Measurements from ENCODE around the gene NR4A3.
A peak's percentile ranks its signal among the peaks of the same experiment; 100 is the strongest.
"Not testable (repeated sequence)": the region's sequence is repeated elsewhere in the genome, so short reads cannot be mapped to it uniquely, and the experiment has no call there.

NR4A3 gene

DNA sequence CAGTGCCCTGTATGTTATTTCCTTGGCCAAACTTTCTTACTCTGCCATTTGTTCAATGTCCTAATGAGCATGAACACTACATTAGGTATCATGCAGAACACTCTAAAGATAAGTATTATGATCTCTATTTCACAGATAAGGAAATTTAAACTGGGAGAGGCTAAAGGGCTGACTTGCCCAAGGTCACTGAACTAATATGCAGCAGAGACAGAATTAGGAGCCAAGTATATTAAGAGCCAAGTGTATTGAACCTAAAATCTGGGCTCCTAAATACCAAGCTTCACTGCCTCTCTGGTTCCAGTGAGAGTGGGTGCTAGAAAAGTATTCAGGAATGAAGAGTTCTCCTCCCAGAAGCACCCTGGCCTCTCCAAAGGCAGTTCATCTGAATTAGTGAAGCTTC lies 13.5 kb downstream of the NR4A3 start:
- ATAC-seq, result no peak

DNA sequence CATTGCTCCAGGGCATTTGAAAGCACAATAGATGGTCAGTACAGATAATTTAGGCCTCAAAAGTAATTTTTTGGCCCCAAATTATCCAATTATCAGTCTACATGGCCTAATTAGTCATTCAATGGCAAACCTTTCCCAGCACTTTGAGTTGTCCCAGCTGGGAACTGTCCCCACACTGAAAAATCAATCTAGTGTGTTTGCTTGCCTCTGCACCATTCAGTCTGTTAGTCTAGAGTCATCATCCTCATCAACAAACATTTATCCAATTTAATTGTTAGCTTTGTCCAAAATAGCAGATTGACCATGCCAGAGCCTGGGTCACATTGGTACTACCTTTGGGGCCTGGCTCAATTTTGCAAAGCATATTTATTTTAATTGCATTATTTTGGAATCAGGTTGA lies 13.9 kb downstream of the NR4A3 start:
- ATAC-seq, result no peak

DNA sequence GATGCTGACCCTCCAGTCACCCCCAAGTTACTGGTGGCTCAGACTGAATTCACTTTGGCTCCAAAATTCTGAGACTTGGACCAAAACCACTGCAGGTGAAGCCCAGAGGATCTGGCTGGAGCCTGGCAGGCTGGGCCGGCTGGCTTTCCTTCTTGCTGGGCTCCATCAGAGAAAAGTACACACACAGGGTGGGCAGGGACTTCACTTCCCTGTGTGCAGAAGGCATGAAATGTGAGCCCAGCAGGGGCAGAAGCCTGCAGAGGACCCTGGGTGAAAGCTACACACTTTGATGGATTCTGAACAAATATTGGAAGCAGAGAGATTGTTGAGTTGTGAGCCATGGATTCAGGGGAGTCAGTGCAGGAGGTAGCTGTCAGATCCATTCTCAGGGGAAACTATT lies 18.4 kb downstream of the NR4A3 start:
- no peak for ATAC-seq

DNA sequence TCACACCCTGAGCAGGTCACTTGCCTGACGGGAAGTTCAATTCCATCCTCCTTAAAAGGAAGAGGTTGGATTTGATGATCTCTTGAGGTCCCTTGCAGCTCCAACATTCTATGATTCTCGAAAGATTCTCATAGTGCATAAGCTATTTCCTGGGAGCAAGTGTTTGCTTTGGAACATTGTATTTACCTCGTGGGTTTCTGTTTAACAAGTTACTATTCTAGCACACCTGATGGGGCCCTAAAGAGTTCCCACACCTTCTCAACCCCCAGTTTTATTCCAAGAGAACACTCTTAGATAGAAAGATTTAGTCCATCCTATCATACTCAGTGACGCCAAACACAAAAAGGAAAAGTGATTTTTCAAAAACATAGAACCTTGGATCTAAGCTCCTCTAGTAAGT lies 23.4 kb downstream of the NR4A3 start:
- ATAC-seq, result no peak

DNA sequence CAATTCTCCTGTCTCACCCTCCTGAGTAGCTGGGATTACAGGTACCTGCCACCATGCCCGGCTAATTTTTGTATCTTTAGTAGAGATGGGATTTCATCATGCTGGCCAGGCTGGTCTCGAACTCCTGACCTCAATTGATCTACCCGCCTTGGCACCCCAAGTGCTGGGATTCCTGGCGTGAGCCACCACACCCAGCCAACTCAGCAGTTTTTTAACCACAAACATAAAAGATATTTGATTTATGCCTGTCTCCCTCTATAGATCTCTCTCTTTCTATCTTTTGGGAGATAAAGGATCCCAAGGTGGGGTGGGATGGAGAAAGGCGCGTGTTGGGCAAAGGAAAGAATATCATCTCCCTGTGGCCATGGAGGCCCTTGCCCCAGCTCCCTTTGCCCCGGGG lies 26.8 kb downstream of the NR4A3 start:
- no peak for ATAC-seq

DNA sequence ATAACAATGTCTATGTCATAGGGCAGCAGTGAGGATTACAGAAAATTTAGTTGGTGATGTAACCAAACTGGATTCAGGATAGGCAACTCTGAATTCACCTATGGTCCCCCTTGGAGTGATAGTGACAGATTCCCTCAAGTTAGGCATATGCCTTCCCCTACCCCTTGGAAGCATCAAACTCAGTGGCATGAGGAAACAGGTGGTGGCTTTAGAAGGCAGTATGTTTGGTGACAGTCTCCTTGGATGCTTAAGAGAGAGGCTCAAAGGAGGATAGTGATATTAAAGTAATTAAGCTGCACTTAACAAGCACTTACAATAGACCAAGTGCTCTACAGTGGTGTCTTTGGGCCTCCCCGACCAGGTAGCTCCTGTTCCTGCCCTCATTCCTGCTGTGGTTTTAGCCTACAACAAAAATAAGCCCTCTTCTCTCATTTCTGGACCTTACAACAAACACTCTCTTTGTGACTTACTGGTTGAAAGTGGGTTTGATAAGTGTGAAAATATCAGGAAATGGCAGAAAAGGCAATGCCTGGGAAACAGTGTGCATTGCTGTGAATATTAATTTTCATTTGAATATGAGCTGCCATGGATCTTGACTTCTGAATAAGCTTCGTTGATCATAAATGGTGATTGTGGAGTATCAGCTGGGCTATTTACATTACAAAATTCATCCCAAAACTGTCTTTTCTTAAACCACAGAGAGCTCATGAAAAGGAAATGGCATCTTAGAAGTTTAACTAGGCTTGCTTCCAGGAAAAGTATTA lies 29.2 kb downstream of the NR4A3 start:
- no peak for ATAC-seq

DNA sequence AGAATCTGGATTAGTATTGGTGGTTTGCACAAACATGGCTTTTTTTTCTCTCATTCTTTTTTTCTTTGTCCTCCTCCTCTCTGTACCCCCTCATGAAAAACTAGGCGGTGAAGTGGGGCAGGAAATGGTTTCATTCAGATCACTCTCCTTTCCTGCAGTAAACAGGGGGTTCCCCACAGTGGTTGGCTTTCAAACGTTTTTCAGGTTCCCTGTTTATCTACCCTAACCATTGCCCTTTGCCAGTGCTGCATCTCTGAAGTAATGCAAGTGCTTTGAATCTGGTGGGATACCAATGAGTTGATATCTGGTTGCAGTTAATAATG lies 29.8 kb downstream of the NR4A3 start:
- ATAC-seq, result peak in 1 of 2 donors; percentile 48

DNA sequence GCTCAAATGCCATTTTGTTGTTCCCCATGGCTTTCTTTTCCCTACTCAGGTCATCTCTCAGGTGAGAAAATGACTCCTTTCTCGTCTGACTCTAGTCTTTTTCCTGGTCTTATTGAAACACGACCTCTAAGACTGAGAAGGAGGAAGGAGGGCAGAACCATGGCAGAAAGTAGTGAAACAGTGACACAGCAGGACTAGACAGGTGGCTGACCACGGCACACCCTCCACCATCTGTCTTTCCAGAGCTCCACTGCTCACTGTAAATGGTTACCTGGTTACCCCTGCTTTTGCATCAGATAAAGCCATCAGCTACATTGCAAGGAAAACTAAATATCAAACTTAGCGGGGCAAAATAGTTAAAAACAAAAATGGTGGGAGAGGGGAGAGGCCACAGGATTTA lies 30.9 kb downstream of the NR4A3 start:
- ATAC-seq, result no peak

DNA sequence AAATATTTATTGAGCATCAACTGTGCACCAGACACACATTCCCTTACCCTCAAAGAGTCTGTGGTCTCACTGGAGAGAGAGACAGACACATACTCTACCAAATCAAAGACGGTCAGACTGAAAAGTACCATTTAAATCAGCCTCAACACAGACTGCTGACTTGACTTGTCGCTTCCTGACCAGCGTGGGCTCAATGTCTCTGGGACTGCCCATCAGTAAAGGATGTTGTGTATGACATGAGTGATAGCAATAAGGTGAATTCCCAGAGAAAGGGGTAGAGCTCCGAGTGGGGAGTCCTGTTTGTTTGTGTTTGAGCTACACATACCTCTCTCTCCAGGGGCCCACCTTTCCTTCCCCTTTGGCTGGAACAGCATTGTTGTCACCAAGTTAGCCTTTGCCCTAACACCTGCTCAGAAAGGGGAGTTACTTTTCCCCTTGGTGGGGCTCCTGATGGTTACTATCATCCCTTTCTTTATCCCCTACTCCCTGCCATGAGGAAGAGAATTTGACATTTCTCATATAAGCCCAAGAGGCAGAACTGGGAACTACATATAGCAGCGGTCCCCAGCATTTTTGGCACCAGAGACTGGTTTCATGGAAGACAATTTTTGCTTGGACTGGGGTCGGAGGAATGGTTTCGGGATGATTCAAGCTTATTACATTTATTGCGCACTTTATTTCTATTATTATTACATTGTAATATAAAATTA lies 33.9 kb downstream of the NR4A3 start:
- ATAC-seq, result no peak

DNA sequence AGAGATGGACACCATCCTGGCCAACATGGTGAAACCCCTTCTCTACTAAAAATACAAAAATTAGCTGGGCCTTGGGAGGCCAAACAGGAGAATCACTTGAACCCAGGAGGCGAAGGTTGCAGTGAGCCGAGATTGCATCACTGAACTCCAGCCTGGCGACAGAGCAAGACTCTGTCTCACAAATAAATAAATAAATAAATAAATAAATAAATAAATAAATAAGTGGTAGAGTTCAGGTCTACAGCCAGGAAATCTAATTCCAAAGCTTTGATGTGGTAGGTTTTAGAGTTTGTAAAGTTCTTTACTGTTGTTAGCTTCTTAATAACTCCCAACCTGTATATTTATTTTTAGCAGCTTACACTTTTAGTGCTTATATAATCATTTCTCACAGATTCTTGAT lies 35.9 kb downstream of the NR4A3 start:
- ATAC-seq, result not testable (repeated sequence)

DNA sequence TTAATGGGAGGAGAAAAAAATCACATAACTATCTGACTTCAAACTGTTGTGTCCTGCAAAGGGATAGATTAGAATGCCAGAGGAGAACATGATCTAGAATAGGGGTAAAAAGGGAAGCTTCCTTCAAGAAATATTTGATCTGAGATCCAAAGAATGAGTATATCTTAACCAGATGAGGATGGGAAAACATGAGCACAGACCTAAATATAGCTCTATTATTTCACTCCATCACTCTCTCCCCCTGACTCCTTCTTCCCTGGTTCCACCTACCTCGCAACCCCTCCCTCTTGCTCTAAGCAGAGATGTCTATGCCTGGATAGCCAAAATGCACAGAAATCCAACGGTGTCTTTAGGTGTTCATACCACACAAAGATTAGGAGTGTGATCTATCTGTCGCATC lies 36.4 kb downstream of the NR4A3 start:
- ATAC-seq, result no peak

DNA sequence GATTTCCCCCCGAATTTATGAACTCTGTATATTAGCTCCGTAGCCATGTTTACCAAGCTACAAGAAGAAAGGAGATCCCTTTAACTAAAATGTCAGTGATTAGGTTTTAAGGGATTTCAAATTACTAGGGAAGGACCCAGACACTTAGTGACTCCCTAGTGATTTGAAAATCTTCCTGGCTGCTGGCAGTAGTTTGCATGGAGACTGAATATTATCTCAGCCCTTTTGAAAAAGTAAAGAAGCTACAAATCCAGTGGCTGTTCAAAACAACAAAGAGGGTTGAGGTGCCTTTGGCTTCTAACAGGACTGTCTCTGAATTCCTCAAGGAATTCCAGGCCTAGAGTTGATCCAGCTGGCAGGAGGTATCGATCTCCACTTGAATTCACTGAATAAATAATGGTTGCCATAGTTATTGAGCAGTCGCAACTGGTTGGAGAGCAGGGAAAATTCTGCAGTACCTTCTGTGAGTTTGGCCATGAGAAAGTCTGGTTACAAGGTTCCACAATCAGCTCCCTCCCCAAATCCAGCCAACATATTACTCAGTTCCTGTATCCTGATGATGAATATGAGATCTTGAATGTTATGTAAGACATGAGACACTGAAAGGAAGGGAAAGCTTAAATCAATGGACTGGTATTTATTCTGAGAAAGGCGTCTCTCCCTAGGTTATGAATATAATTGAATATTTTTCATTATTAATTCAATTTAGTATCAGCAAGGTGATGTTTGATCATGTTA lies 37.7 kb downstream of the NR4A3 start:
- no peak for ATAC-seq

DNA sequence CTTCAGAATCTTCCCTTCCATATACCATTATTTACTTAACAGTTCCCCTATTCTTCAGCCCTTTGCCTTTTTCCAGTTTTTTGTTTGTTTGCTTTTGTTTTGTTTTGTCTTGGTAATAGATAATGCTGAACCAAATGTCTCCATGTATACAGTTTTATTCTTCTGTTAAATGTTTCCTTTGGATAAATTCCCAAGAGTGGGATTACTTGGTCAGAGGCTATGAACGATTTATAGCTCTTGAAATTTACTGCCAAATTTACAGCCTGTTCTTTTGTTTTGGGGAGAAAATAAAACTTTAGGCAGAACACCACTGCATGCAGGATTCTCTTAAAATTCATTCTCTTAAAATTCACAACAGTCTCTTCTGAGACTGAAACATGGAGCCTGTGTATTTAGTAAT lies 38.6 kb downstream of the NR4A3 start:
- no peak for ATAC-seq

DNA sequence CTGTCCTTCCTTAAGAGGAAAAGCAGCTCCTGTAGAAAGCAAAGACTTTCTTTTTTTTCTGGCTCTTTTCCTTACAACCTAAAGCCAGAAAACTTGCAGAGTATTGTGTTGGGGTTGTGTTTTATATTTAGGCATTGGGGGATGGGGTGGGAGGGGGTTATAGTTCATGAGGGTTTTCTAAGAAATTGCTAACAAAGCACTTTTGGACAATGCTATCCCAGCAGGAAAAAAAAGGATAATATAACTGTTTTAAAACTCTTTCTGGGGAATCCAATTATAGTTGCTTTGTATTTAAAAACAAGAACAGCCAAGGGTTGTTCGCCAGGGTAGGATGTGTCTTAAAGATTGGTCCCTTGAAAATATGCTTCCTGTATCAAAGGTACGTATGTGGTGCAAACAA lies 42.3 kb downstream of the NR4A3 start:
- ATAC-seq, result no peak

DNA sequence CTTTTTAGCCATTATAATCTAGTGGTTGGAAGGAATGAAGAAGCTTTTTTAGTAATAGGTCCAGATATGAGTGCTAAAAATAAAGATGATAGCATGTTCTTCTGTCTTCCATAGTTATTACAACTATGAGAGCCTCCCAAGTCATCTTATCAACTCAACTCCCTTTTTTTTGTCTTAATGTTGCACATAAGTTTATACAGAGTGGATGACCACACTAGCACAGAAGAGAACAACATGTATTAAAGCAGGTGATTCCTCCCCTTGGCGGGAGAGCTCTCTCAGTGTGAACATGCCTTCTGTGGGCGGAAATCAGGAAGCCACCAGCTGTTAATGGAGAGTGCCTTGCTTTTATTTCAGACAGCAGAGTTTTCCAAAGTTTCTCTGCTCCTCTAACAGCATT lies 44.7 kb downstream of the NR4A3 start:
- ATAC-seq, result no peak

DNA sequence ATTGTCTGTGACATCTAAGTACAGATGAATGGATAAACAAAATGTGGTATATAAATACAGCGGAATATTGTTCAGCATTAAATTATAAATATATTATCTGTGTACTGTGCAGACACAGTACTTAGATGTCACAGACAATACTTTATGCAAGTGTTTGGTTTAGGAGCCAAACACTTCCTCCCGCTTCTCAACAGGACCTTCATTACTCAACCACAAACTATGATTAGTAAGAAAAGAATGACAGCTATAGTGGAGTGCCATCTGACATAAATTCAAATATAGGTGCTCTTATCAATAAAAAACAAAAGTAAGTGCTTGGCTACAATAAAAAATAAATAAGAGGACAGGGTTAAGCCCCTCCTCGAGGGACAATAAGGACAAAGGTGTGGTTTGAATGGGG lies 45.9 kb downstream of the NR4A3 start:
- ATAC-seq, result no peak

DNA sequence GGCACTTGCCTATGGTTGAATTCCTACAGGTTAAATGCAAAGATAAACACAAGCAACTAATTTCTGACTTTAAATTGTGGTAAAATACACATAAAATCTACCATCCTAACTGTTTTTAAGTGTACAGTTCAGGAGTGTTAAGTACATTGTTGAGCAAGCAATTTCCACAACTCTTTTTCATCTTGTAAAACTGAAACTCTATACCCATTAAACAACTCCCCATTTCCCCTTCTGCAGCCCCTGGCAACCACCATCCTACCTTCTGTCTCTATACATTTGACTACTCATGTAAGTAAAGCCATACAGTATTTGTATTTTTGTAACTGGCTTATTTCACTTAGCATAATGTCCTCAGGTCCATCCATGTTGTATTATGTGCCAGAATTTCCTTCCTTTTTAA lies 46.3 kb downstream of the NR4A3 start:
- ATAC-seq, result no peak

DNA sequence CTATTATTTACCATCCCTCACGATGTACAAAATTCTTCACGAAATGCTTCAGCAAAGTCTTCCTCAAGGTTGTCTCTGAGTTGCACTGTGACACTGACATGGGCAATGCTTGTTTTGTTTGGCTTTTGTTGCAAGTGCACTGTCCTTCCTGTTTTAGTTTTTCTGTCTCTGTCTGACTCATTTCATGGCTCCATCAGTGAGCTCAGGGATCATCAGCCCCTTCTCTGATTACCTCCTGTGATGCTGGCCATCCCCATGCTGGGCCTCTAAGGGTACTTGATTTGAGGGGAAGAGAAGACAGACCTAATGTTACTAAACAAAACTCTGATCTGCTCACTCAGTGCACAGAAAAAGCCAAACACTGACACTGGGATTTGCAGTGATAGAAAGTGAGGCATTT lies 47.2 kb downstream of the NR4A3 start:
- ATAC-seq, result no peak

DNA sequence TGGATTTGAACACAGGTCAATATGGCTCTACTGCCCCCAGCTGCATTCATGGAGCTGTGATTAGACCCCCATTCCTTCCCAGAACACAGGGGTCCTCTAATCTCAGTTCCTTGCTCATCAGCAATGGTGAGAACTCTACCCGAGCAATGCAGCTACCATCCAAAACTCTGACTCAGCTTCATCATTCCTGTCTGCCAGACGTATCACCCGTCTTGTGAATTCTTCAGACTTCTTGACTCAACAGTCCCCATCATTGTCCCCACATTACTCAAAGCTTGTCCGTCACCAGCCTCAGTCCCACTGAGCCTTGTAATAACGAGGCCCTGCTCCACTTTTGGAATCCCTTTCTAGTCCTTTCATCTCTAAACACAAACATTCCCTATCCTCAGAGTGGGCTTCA lies 48.4 kb downstream of the NR4A3 start:
- no peak for ATAC-seq

DNA sequence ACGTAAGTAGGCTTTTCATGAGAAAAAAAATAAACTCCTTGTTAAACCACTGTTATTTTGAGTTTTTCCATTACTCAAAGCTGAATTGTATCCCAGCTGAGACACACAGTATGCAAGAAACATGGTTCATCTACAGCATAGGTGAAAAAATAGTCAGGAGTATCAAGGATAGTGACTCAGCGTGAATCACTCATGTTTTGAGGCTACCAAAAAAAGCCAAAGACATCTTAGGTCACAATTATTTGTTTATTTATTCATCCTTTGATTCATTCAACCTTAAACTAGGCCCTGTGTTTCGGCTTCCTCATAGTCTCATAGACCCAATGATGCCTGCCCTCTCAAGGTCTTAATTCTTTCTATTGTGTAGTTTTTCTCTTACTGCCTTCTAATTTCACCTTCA lies 51.8 kb downstream of the NR4A3 start:
- ATAC-seq, result peak; percentile 53 to 55

DNA sequence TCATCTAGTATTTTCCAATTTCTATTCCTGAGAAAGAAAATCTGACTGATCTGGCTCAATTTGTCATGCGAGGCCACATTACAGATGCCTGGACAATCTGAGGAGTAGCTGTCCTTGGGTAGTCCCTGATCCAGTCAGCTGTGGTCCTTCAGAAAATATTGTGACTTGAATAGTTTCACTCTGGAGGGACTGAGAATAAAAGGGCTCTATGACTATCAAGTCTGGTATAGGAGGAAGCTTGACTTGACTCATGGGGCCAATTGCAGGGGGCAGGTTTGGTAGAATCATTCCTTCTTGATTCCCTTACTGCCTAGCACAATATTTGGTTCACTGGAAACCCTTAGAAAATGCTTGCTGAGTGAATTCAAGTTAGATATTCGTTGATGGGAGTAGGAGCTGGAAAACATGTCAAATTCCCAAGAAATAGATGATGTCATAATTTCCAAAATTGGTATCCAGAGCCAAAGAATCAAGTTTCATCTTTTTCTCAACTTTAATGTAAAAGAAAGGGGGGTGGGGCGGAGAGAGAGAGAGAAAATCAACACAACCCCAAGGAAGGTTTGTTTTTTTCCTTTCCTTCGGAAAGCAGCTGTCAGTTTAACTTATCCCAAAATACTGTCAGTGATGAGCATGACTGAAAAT lies 52.4 kb downstream of the NR4A3 start:
- ATAC-seq, result peak in 1 of 2 donors; percentile 66

DNA sequence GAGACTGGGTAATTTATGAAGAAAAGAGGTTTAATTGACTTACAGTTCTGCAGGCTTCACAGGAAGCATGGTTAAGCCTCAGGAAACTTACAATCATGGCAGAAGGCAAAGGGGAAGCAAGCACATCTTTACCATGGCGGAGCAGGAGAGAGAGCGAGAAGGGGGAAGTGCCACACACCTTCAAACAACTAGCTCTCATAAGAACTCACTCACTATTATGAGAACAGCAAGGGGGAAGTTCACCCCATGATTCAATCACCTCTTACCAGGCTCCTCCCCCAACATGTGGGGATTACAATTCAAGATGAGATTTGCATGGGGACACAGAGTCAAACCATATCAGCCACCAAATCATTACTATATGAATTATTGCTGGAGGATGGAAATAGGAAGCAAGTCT lies 54.5 kb downstream of the NR4A3 start:
- no peak for ATAC-seq

DNA sequence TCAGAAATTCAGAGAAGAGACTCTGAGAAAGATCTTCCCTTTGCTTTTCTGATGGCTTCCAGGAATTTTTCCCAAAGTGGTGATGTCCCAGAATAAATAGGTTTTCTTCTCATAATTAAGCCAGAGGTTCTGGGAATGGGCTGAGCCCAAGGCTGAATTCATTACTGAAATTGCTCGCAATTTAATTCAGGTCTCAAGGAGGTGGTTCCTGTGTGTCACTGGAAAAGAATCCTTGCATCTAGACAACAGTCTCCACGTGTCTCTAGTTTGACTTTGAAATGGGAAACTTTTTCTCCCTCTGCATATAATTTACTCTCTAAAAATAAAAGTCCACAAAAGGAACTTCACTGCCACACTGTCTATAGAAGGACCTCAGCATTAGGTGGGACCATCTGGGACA lies 57.0 kb downstream of the NR4A3 start:
- no peak for ATAC-seq

DNA sequence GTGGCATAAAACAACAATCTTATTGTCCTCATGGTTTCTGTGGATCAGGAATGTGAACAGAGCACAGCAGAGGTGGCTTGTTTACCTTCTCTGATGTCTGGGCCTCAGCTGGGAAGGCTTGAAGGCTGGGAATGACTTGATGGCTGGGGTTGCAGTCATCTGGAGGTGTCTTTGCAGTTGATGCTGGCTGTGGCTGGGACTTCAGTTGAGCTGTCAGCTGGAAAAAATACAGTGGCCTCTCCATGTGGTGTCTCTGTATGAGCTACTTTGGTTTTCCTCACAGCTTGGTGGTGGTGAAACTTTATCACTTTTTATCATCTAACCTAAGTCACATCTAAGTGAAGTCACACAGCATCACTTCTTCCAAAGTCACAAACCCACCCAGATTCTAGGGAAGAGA lies 60.1 kb downstream of the NR4A3 start:
- no peak for ATAC-seq
